ENCODE measurements around the gene KRT10. TPM values are rescaled to one million over a fixed set of nuclear protein-coding genes. Genes with fewer than 3 reads are reported as not detected.

Gene KRT10
- polyA plus RNA-seq, 1 of the 3 experiments (the other 2 are of a cell fraction) = 31.6 TPM

GRCh38 chr17:40817103-40817682 lies 5.2 kb downstream of the KRT10 start:
- no peak overlapping the region for H3K4me2 ChIP-seq
- H3K9ac ChIP-seq = no peak overlapping the region
- H3K79me2 ChIP-seq (ENCODE audit: insufficient read depth) = no peaks in the 10 kb centered on the region; the same call in none of the 2 replicates
- peaks cover 12 to 15% of the 10 kb centered on the region in 2 experiments for H3K36me3 ChIP-seq (replicated peaks in 1 of 2; ENCODE audit: control insufficient read depth in 1 of 2, insufficient read depth in 2 of 2, low read length in 1 of 2)
- peaks cover 8% of the 10 kb centered on the region; the same call in 1 of the 2 replicates for H3K27me3 ChIP-seq (ENCODE audit: insufficient read depth)
- no peaks in the 10 kb centered on the region; a peak in 1 of 4 replicates for H3K4me1 ChIP-seq (ENCODE audit: control insufficient read depth in 1 of 2, insufficient read depth in 2 of 2, low read depth in 1 of 2, low read length in 1 of 2)
- no peak overlapping the region for H3K27ac ChIP-seq (ENCODE audit: low read depth in 2 of 2, low read length in 1 of 2)
- no peaks in the 10 kb centered on the region for H3K9me2 ChIP-seq
- peaks cover 35% of the 10 kb centered on the region for H3F3A ChIP-seq (replicated peaks; ENCODE audit: insufficient read depth)
- ChIA-PET CTCF (interaction anchor here (0.6 to 2.0 kb wide), 4 partner anchors 13 to 846 kb away, joined by 3 to 9 read pairs (median 3); no protein-coding TSS in a partner anchor), POLR2A (no interaction called here)
- WGBS (ENCODE audit: low lambda C conversion rate) = 93% methylated on average over 4 of the region's 4 CpGs
- TF ChIP-seq POLR2AphosphoS5 (IDR thresholded peaks at IDR 0.05; ENCODE audit: low read depth, low read length) (0 out of 2 replicates have a peak, but pooled peaks have one; percentile 26), ELF1 (IDR thresholded peaks at IDR 0.05) (no peak), GATA2 (CRISPR knock-in tag; IDR thresholded peaks at IDR 0.05) (no peak)
- TF ChIP-seq, protein P1, sequence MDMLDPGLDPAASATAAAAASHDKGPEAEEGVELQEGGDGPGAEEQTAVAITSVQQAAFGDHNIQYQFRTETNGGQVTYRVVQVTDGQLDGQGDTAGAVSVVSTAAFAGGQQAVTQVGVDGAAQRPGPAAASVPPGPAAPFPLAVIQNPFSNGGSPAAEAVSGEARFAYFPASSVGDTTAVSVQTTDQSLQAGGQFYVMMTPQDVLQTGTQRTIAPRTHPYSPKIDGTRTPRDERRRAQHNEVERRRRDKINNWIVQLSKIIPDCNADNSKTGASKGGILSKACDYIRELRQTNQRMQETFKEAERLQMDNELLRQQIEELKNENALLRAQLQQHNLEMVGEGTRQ (IDR thresholded peaks at IDR 0.05; ENCODE audit: borderline replicate concordance, low read depth, low read length) = no peak
- TF ChIP-seq, protein P2, sequence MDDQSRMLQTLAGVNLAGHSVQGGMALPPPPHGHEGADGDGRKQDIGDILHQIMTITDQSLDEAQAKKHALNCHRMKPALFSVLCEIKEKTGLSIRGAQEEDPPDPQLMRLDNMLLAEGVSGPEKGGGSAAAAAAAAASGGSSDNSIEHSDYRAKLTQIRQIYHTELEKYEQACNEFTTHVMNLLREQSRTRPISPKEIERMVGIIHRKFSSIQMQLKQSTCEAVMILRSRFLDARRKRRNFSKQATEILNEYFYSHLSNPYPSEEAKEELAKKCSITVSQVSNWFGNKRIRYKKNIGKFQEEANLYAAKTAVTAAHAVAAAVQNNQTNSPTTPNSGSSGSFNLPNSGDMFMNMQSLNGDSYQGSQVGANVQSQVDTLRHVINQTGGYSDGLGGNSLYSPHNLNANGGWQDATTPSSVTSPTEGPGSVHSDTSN (IDR thresholded peaks at IDR 0.05) = no peak
- DNase-seq = no peak
- H4K20me1 ChIP-seq (ENCODE audit: insufficient read depth) = no peaks in the 10 kb centered on the region
- H3K9me3 ChIP-seq = no peaks in the 10 kb centered on the region
- H2AFZ ChIP-seq (ENCODE audit: low read depth) = no peak overlapping the region
- H3K4me3 ChIP-seq (ENCODE audit: low read depth in 2 of 2, low read length in 1 of 2) = no peak overlapping the region; a peak in 1 of 4 replicates

DNA sequence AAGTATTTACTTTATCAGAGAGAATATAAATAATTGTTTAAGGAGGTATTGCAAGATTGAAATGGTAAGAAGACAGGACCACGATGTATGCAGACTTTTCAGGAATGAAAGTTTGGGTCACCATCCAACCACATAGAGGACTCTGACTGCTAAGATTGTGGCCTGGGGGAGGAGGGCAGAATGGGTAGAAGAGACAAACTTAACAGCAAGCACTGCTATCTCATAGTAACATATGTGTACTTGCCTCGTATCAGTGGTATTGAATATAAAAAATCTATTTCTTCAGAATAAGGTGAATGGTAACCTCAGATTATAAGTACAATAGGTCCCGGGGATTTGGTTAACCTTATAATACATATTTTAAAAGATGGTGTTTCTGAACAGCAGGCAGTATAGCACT lies 5.8 kb downstream of the KRT10 start:
- no peaks in the 10 kb centered on the region for H3K9me2 ChIP-seq
- 89% methylated on average over 3 of the region's 3 CpGs for WGBS (ENCODE audit: low lambda C conversion rate)
- no peak for DNase-seq

DNA sequence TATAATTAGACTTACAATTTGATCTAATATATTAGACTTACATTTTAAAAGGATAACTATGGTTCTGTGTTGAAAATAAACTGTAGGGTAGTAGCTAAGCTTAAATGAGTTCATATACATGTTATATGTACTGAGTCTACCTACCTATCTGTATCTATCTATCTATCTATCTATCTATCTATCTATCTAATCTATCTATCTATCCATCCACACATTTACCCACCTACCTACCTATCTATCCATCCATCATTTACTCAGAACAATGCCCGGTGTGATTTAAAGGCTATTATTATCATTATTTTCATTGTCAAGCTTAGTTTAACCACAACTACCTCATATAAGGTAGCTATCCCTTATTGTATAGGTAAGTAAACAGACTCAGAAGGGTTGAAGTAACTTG lies 7.0 kb downstream of the KRT10 start:
- WGBS (ENCODE audit: low lambda C conversion rate) = 26% methylated on average over 1 of the region's 1 CpG
- H3K4me2 ChIP-seq = no peak overlapping the region
- H3K27me3 ChIP-seq (ENCODE audit: insufficient read depth) = peaks cover 10% of the 10 kb centered on the region; the same call in 1 of the 2 replicates
- peaks cover 12 to 15% of the 10 kb centered on the region in 2 experiments for H3K36me3 ChIP-seq (replicated peaks in 1 of 2; ENCODE audit: control insufficient read depth in 1 of 2, insufficient read depth in 2 of 2, low read length in 1 of 2)
- H3K9me3 ChIP-seq = no peaks in the 10 kb centered on the region
- no peak overlapping the region for H3K9ac ChIP-seq
- H3F3A ChIP-seq (replicated peaks; ENCODE audit: insufficient read depth) = peaks cover 29% of the 10 kb centered on the region
- ChIA-PET POLR2A (no interaction called here), CTCF (interaction anchor here (0.8 to 1.8 kb wide), 4 partner anchors 12 to 833 kb away, joined by 4 to 6 read pairs (median 4); no protein-coding TSS in a partner anchor)
- H3K27ac ChIP-seq (ENCODE audit: low read depth in 2 of 2, low read length in 1 of 2) = no peak overlapping the region
- no peaks in the 10 kb centered on the region; the same call in 1 of the 2 replicates for H3K79me2 ChIP-seq (ENCODE audit: insufficient read depth)
- DNase-seq = no peak
- no peaks in the 10 kb centered on the region for H3K9me2 ChIP-seq
- no peaks in the 10 kb centered on the region for H4K20me1 ChIP-seq (ENCODE audit: insufficient read depth)
- no peak overlapping the region for H3K4me3 ChIP-seq (ENCODE audit: low read depth in 2 of 2, low read length in 1 of 2)
- no peak overlapping the region for H2AFZ ChIP-seq (ENCODE audit: low read depth)
- H3K4me1 ChIP-seq (ENCODE audit: control insufficient read depth in 1 of 2, insufficient read depth in 2 of 2, low read depth in 1 of 2, low read length in 1 of 2) = no peaks in the 10 kb centered on the region; a peak in 1 of 4 replicates
- TF ChIP-seq POLR2AphosphoS5 (IDR thresholded peaks at IDR 0.05; ENCODE audit: low read depth, low read length) (no peak), RFX5 (IDR thresholded peaks at IDR 0.05; ENCODE audit: low read length) (no peak), RCOR1 (IDR thresholded peaks at IDR 0.05; ENCODE audit: low read length) (no peak), ZBTB33 (IDR thresholded peaks at IDR 0.05; ENCODE audit: borderline replicate concordance, low read depth) (no peak), NFIC (IDR thresholded peaks at IDR 0.05; ENCODE audit: borderline replicate concordance) (no peak), RXRA (IDR thresholded peaks at IDR 0.05; ENCODE audit: borderline replicate concordance, low read depth) (no peak), SMC3 (IDR thresholded peaks at IDR 0.05; ENCODE audit: low read depth, low read length) (no peak), RAD21 (IDR thresholded peaks at IDR 0.05; ENCODE audit: low read length) (no peak)
- TF ChIP-seq, protein P3, sequence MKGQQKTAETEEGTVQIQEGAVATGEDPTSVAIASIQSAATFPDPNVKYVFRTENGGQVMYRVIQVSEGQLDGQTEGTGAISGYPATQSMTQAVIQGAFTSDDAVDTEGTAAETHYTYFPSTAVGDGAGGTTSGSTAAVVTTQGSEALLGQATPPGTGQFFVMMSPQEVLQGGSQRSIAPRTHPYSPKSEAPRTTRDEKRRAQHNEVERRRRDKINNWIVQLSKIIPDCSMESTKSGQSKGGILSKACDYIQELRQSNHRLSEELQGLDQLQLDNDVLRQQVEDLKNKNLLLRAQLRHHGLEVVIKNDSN (IDR thresholded peaks at IDR 0.05; ENCODE audit: borderline replicate concordance, low read depth) = no peak
- TF ChIP-seq, protein P2 (IDR thresholded peaks at IDR 0.05) = no peak

More for the DNA sequence above, 5.8 kb downstream of the KRT10 start:
- Histone ChIP-seq H3K4me3 (ENCODE audit: low read depth in 2 of 2, low read length in 1 of 2) (no peak overlapping the region), H3F3A (replicated peaks; ENCODE audit: insufficient read depth) (peaks cover 35% of the 10 kb centered on the region), H3K79me2 (ENCODE audit: insufficient read depth) (no peaks in the 10 kb centered on the region; the same call in none of the 2 replicates), H3K4me2 (no peak overlapping the region), H2AFZ (ENCODE audit: low read depth) (no peak overlapping the region), H3K27me3 (ENCODE audit: insufficient read depth) (peaks cover 10% of the 10 kb centered on the region; the same call in 1 of the 2 replicates), H3K36me3 (replicated peaks in 1 of 2; ENCODE audit: control insufficient read depth in 1 of 2, insufficient read depth in 2 of 2, low read length in 1 of 2) (peaks cover 12 to 15% of the 10 kb centered on the region in 2 experiments), H3K4me1 (ENCODE audit: control insufficient read depth in 1 of 2, insufficient read depth in 2 of 2, low read depth in 1 of 2, low read length in 1 of 2) (no peaks in the 10 kb centered on the region; a peak in 1 of 4 replicates), H4K20me1 (ENCODE audit: insufficient read depth) (no peaks in the 10 kb centered on the region), H3K27ac (ENCODE audit: low read depth in 2 of 2, low read length in 1 of 2) (no peak overlapping the region), H3K9me3 (no peaks in the 10 kb centered on the region), H3K9ac (no peak overlapping the region)
- POLR2A ChIA-PET = no interaction called here
- no peak for TF ChIP-seq POLR2AphosphoS5 (IDR thresholded peaks at IDR 0.05; ENCODE audit: low read depth, low read length)
- TF ChIP-seq NFIC (IDR thresholded peaks at IDR 0.05; ENCODE audit: borderline replicate concordance) = no peak
- TF ChIP-seq GATA2 (CRISPR knock-in tag; IDR thresholded peaks at IDR 0.05) = no peak
- CTCF ChIA-PET = interaction anchor here (0.6 to 1.8 kb wide), 3 partner anchors 13 to 110 kb away, joined by 3 to 6 read pairs (median 3); no protein-coding TSS in a partner anchor

All from SK-N-SH (cell line).